Measurements from ENCODE around the gene INPP5B. TPM values are rescaled to one million over a fixed set of nuclear protein-coding genes. Genes with fewer than 3 reads are reported as not detected.

Gene INPP5B
- total RNA-seq, 3 donors from 2014 or later, result 21.3 to 34.1 (median 25.6) TPM

- Histone ChIP-seq H3K27me3 (no peaks in the 10 kb centered on the region), H3K9me3 (no peaks in the 10 kb centered on the region), H3K36me3 (peaks cover 8% of the 10 kb centered on the region), H3K27ac (no peak overlapping the region), H3K4me3 (no peak overlapping the region), H3K4me1 (no peaks in the 10 kb centered on the region)
- no peak for TF ChIP-seq POLR2A (IDR thresholded peaks at IDR 0.05)
- no peak for TF ChIP-seq POLR2AphosphoS5 (IDR thresholded peaks at IDR 0.05)
- no peak for TF ChIP-seq CTCF (IDR thresholded peaks at IDR 0.05)
- no peak for DNase-seq (ENCODE audit: low spot score in 2 of 2)
- intact Hi-C loops (cut with DNase I; ENCODE audit: low total_unique reads), result loop anchor here (10.0 kb wide), 1 partner anchor 1373 kb away; no protein-coding TSS in a partner anchor
Observed at GRCh38 chr1:37841652-37842051, 105.2 kb downstream of the INPP5B start.

- H3K27me3 ChIP-seq, result no peaks in the 10 kb centered on the region
- H3K9me3 ChIP-seq, result no peaks in the 10 kb centered on the region
- H3K4me1 ChIP-seq, result no peaks in the 10 kb centered on the region
- H3K36me3 ChIP-seq, result peaks cover 8% of the 10 kb centered on the region
- H3K27ac ChIP-seq, result no peak overlapping the region
- H3K4me3 ChIP-seq, result no peak overlapping the region
- TF ChIP-seq CTCF (IDR thresholded peaks at IDR 0.05) (no peak), POLR2AphosphoS5 (IDR thresholded peaks at IDR 0.05) (no peak), POLR2A (IDR thresholded peaks at IDR 0.05) (no peak)
- intact Hi-C loops (cut with DNase I; ENCODE audit: low total_unique reads), result loop anchor here (10.0 kb wide), 1 partner anchor 1374 kb away; no protein-coding TSS in a partner anchor
- DNase-seq (ENCODE audit: low spot score in 2 of 2), result no peak
Observed at GRCh38 chr1:37840711-37841110, 106.1 kb downstream of the INPP5B start.

DNA sequence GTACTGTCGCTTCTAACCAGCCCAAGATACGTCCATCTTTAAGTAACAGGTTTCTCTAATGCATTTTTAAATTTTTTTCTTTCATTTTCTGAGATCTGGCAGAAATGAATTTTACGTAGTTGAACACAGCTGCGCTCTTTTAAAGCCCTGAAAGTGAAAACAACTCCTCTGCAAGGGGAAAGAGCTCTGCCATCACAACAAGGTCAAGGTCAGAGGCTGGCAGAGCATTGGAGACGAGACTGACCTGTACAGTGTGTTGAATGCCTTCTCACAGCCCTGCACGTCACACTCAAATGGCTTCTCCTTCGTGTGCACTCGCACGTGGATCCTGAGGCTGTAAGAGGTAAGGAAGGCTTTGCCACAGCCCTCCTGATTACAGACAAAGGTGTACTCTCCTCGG, 107.2 kb downstream of the INPP5B start:
- DNase-seq (ENCODE audit: low spot score in 2 of 2), result no peak
- TF ChIP-seq POLR2A (IDR thresholded peaks at IDR 0.05), result no peak
- no peak for TF ChIP-seq POLR2AphosphoS5 (IDR thresholded peaks at IDR 0.05)
- no peak for TF ChIP-seq CTCF (IDR thresholded peaks at IDR 0.05)
- H3K4me3 ChIP-seq, result no peak overlapping the region
- no peaks in the 10 kb centered on the region for H3K9me3 ChIP-seq
- no peaks in the 10 kb centered on the region for H3K4me1 ChIP-seq
- H3K27ac ChIP-seq, result no peak overlapping the region
- intact Hi-C loops (cut with DNase I; ENCODE audit: low total_unique reads), result loop anchor here (10.0 kb wide), 1 partner anchor 1375 kb away; no protein-coding TSS in a partner anchor
- peaks cover 8% of the 10 kb centered on the region for H3K36me3 ChIP-seq
- no peaks in the 10 kb centered on the region for H3K27me3 ChIP-seq

GRCh38 chr1:37836788-37837187, 110.1 kb downstream of the INPP5B start:
- no peak for DNase-seq (ENCODE audit: low spot score in 2 of 2)

DNA sequence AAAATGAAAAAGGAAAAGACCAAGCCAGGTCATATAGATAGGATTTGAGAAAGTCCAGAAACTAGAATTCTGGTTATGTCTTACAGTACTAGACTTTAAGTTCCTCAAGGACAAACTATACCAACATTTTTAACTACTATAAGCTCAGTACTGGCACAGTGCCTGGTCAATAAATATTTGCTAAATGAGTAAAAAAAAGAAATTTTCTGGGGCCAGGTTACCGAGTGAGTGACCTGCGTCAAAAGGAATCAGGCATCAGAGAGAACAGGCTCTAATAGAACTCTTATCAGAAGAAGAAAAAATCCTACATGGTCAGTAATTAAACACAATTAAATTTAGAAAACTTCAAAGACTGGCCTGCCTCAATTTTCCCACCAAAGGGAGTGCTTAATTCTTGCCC, 115.0 kb downstream of the INPP5B start:
- H3K4me1 ChIP-seq, result no peaks in the 10 kb centered on the region

More at GRCh38 chr1:37836788-37837187, 110.1 kb downstream of the INPP5B start:
- no peaks in the 10 kb centered on the region for H3K27me3 ChIP-seq
- H3K36me3 ChIP-seq, result peaks cover 12% of the 10 kb centered on the region
- no peak for TF ChIP-seq POLR2A (IDR thresholded peaks at IDR 0.05)
- H3K4me1 ChIP-seq, result no peaks in the 10 kb centered on the region
- intact Hi-C loops (cut with DNase I; ENCODE audit: low total_unique reads), result no loop called here
- H3K9me3 ChIP-seq, result no peaks in the 10 kb centered on the region
- H3K27ac ChIP-seq, result no peak overlapping the region
- no peak overlapping the region for H3K4me3 ChIP-seq

More for the DNA sequence above, 115.0 kb downstream of the INPP5B start:
- intact Hi-C loops (cut with DNase I; ENCODE audit: low total_unique reads), result no loop called here
- Histone ChIP-seq H3K27me3 (no peaks in the 10 kb centered on the region), H3K4me3 (no peak overlapping the region), H3K9me3 (no peaks in the 10 kb centered on the region), H3K36me3 (peaks cover 5% of the 10 kb centered on the region), H3K27ac (no peak overlapping the region)
- TF ChIP-seq CTCF (IDR thresholded peaks at IDR 0.05) (no peak), POLR2A (IDR thresholded peaks at IDR 0.05) (no peak), POLR2AphosphoS5 (IDR thresholded peaks at IDR 0.05) (no peak)
- no peak for DNase-seq (ENCODE audit: low spot score in 2 of 2)
